Activated T-helper 1 cell treated with Interleukin-2 at 50 U/mL for 16 hours (primary cell): ENCODE results near the gene PLXNA3.
A peak's percentile ranks its signal among the peaks of the same experiment; 100 is the strongest.

Experiments used
- DNase-seq: peaks from one replicate; pipeline ENCODE4 v3.0.0-alpha.2; 2020; ENCODE audit warnings: low read depth

The PLXNA3 gene

GRCh38 chrX:154435171-154435733, 22.8 kb upstream of the PLXNA3 start:
- DNase-seq: no peak

- DNase-seq: peak; percentile 45
Observed at GRCh38 chrX:154436374-154436982, 21.6 kb upstream of the PLXNA3 start.

- DNase-seq: peak; percentile 33
Observed at GRCh38 chrX:154436983-154437752, 20.9 kb upstream of the PLXNA3 start, which contains the start of gene GDI1. Gene GDI1 (plus strand): TSS chrX:154437154. CDS start chrX:154437255, 101 bp downstream.

- DNase-seq: no peak
Observed at GRCh38 chrX:154437971-154438893, 19.8 kb upstream of the PLXNA3 start.

GRCh38 chrX:154439841-154440240, 18.2 kb upstream of the PLXNA3 start:
- DNase-seq: no peak

- DNase-seq: no peak
Observed at GRCh38 chrX:154440623-154441357, 17.3 kb upstream of the PLXNA3 start.

- no peak for DNase-seq
Observed at GRCh38 chrX:154441564-154441963, 16.5 kb upstream of the PLXNA3 start.

- DNase-seq: no peak
Observed at GRCh38 chrX:154441984-154442707, 15.9 kb upstream of the PLXNA3 start.

- DNase-seq: no peak
Observed at GRCh38 chrX:154443479-154443910, 14.6 kb upstream of the PLXNA3 start.

GRCh38 chrX:154443992-154444754, 13.9 kb upstream of the PLXNA3 start, which contains the start of gene FAM50A:
Gene FAM50A (plus strand): TSS chrX:154444141. CDS start chrX:154444236, 95 bp downstream.
- peak; percentile 56 for DNase-seq

- no peak for DNase-seq
Observed at GRCh38 chrX:154444755-154445246, 13.3 kb upstream of the PLXNA3 start.

GRCh38 chrX:154445776-154446175, 12.3 kb upstream of the PLXNA3 start:
- DNase-seq: no peak

GRCh38 chrX:154446430-154446829, 11.7 kb upstream of the PLXNA3 start:
- DNase-seq: no peak

- DNase-seq: no peak
Observed at GRCh38 chrX:154448484-154448883, 9.6 kb upstream of the PLXNA3 start.

- DNase-seq: no peak
Observed at GRCh38 chrX:154449618-154450017, 8.5 kb upstream of the PLXNA3 start.

GRCh38 chrX:154450312-154450711, 7.8 kb upstream of the PLXNA3 start:
- no peak for DNase-seq

- DNase-seq: no peak
Observed at GRCh38 chrX:154452823-154453222, 5.3 kb upstream of the PLXNA3 start.

GRCh38 chrX:154457491-154458115, 478 bp upstream of the PLXNA3 start:
- peak; percentile 51 for DNase-seq
